Ishikawa (cell line): ENCODE data around the gene CFAP61.

Experiments
- CEBPB ChIP-seq: IDR thresholded peaks from 2 replicates; pipeline ENCODE4 v1.6.1; 2012
- CREB1 ChIP-seq: IDR thresholded peaks from 2 replicates; pipeline ENCODE4 v1.6.1; 2012; ENCODE audit warnings: low read depth
- EGR1 ChIP-seq: IDR thresholded peaks from 2 replicates; pipeline ENCODE4 v1.6.1; 2012
- EP300 ChIP-seq: IDR thresholded peaks from 2 replicates; pipeline ENCODE4 v1.6.1; 2012; ENCODE audit warnings: borderline replicate concordance
- FOXM1 ChIP-seq: IDR thresholded peaks from 2 replicates; pipeline ENCODE4 v1.6.1; 2012; ENCODE audit warnings: low read depth, borderline replicate concordance
- MAX ChIP-seq: IDR thresholded peaks from 2 replicates; pipeline ENCODE4 v1.6.1; 2012
- NFIC ChIP-seq: IDR thresholded peaks from 2 replicates; pipeline ENCODE4 v1.6.1; 2012
- RAD21 ChIP-seq: IDR thresholded peaks from 2 replicates; pipeline ENCODE4 v1.6.1; 2012; ENCODE audit warnings: low read depth
- TAF1 ChIP-seq: IDR thresholded peaks from 2 replicates; pipeline ENCODE4 v1.6.1; 2012; ENCODE audit warnings: low read depth, mild to moderate bottlenecking
- TCF12 ChIP-seq: IDR thresholded peaks from 2 replicates; pipeline ENCODE4 v1.6.1; 2012; ENCODE audit warnings: low read depth
- TEAD4 ChIP-seq: IDR thresholded peaks from 2 replicates; pipeline ENCODE4 v1.6.1; 2012
- YY1 ChIP-seq: IDR thresholded peaks from 2 replicates; pipeline ENCODE4 v1.6.1; 2012; ENCODE audit warnings: low read depth
- ZBTB7A ChIP-seq: IDR thresholded peaks from 2 replicates; pipeline ENCODE4 v1.6.1; 2012; ENCODE audit warnings: low read depth
- TF ChIP-seq, protein P1 (sequence below): IDR thresholded peaks from 2 replicates; pipeline ENCODE4 v1.6.1; 2012; ENCODE audit warnings: low read depth, mild to moderate bottlenecking
- TF ChIP-seq, protein P2 (sequence below): IDR thresholded peaks from 2 replicates; pipeline ENCODE4 v1.6.1; 2012

Gene CFAP61

DNA sequence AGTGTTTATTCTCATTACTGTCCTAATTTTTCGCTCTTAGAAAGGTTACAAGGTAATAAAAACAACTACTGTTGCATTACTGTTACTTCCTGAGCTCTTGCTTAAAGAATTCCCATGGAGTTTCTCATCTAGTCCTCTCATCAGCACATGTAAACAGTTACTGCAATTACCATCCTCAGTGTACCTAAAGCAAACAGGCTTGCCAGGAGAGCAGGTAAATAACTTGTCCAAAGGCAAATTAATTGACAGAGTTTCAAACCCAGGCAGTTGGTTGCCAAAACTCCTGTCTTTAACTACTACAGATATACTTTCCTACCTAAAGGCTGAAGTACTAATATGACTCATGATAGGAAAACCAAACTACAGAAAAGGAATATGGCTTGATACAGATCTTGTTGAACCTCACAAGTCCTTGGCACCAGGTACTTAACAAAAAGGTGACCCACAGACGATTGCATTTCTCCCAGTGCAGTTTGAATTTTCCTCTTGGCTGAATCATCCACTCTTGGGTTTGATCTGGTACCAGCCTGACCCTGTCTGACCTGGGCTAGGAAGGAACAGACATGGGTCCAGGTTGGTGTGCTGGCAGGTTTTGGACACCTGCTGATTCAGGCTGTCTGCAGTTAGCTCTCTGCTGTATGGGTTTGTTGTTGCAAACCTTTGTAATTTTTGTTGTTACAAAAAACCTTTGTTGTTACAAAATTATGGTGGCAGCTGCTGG lies 153.0 kb downstream of the CFAP61 start:
- TF ChIP-seq CREB1 (no peak), CEBPB (no peak), MAX (no peak), NFIC (no peak), FOXM1 (no peak), ZBTB7A (no peak), TEAD4 (no peak), EP300 (no peak), TCF12 (no peak), YY1 (no peak), RAD21 (no peak), TAF1 (no peak), EGR1 (no peak)
- TF ChIP-seq, protein P1, sequence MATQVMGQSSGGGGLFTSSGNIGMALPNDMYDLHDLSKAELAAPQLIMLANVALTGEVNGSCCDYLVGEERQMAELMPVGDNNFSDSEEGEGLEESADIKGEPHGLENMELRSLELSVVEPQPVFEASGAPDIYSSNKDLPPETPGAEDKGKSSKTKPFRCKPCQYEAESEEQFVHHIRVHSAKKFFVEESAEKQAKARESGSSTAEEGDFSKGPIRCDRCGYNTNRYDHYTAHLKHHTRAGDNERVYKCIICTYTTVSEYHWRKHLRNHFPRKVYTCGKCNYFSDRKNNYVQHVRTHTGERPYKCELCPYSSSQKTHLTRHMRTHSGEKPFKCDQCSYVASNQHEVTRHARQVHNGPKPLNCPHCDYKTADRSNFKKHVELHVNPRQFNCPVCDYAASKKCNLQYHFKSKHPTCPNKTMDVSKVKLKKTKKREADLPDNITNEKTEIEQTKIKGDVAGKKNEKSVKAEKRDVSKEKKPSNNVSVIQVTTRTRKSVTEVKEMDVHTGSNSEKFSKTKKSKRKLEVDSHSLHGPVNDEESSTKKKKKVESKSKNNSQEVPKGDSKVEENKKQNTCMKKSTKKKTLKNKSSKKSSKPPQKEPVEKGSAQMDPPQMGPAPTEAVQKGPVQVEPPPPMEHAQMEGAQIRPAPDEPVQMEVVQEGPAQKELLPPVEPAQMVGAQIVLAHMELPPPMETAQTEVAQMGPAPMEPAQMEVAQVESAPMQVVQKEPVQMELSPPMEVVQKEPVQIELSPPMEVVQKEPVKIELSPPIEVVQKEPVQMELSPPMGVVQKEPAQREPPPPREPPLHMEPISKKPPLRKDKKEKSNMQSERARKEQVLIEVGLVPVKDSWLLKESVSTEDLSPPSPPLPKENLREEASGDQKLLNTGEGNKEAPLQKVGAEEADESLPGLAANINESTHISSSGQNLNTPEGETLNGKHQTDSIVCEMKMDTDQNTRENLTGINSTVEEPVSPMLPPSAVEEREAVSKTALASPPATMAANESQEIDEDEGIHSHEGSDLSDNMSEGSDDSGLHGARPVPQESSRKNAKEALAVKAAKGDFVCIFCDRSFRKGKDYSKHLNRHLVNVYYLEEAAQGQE = no peak
- TF ChIP-seq, protein P2, sequence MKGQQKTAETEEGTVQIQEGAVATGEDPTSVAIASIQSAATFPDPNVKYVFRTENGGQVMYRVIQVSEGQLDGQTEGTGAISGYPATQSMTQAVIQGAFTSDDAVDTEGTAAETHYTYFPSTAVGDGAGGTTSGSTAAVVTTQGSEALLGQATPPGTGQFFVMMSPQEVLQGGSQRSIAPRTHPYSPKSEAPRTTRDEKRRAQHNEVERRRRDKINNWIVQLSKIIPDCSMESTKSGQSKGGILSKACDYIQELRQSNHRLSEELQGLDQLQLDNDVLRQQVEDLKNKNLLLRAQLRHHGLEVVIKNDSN = no peak

- TF ChIP-seq YY1 (no peak), NFIC (no peak), FOXM1 (no peak), TAF1 (no peak), TEAD4 (no peak), EP300 (no peak), CEBPB (no peak), TCF12 (no peak), RAD21 (no peak)
- TF ChIP-seq, protein P2 = no peak
- TF ChIP-seq, protein P1 = no peak
Observed at GRCh38 chr20:20205862-20206236, 153.5 kb downstream of the CFAP61 start.

GRCh38 chr20:20206788-20207187 lies 154.5 kb downstream of the CFAP61 start:
- no peak for TF ChIP-seq CEBPB
- TF ChIP-seq, protein P1 = no peak
- no peak for TF ChIP-seq EP300
- no peak for TF ChIP-seq EGR1
- no peak for TF ChIP-seq FOXM1
- no peak for TF ChIP-seq YY1
- TF ChIP-seq RAD21 = no peak
- no peak for TF ChIP-seq NFIC

- no peak for TF ChIP-seq TEAD4
- TF ChIP-seq EGR1 = no peak
- TF ChIP-seq TCF12 = no peak
Observed at GRCh38 chr20:20207291-20207690, 155.0 kb downstream of the CFAP61 start.

GRCh38 chr20:20207872-20208271 lies 155.5 kb downstream of the CFAP61 start:
- TF ChIP-seq FOXM1 = no peak
- no peak for TF ChIP-seq CREB1
- TF ChIP-seq, protein P2 = no peak
- TF ChIP-seq YY1 = no peak
- TF ChIP-seq, protein P1 = no peak
- TF ChIP-seq NFIC = no peak
- TF ChIP-seq EGR1 = no peak
- no peak for TF ChIP-seq TAF1
- TF ChIP-seq TEAD4 = no peak
- no peak for TF ChIP-seq TCF12
- no peak for TF ChIP-seq EP300
- no peak for TF ChIP-seq ZBTB7A
- no peak for TF ChIP-seq MAX
- no peak for TF ChIP-seq CEBPB
